HepG2 (cell line): ENCODE results near the gene ATG13. TPM values are rescaled to one million over a fixed set of nuclear protein-coding genes. Genes with fewer than 3 reads are reported as not detected.

Source experiments
- BRCA1 ChIP-seq: sonication (generic); formaldehyde crosslinking; IDR thresholded peaks from 2 replicates; pipeline ENCODE4 v1.4.0; 2020; ENCODE audit warnings: missing genetic modification reagents
- HINFP ChIP-seq: sonication (generic); formaldehyde crosslinking; IDR thresholded peaks from 2 replicates; pipeline ENCODE4 v1.4.0; 2020; ENCODE audit warnings: low read depth, mild to moderate bottlenecking, missing genetic modification reagents
- RFXAP ChIP-seq: sonication (generic); formaldehyde crosslinking; IDR thresholded peaks from 2 replicates; pipeline ENCODE4 v1.4.0; 2020; ENCODE audit warnings: missing genetic modification reagents, borderline replicate concordance
- ZBTB33 ChIP-seq: sonication (generic); formaldehyde crosslinking; IDR thresholded peaks from 2 replicates; pipeline ENCODE4 v1.4.0; 2020; ENCODE audit warnings: missing genetic modification reagents
- ZKSCAN1 ChIP-seq: fragments of 150-350 bp; IDR thresholded peaks from 2 replicates; pipeline ENCODE4 v1.6.1; 2014; ENCODE audit warnings: low read length
- ZNF33A ChIP-seq: sonication (generic); formaldehyde crosslinking; IDR thresholded peaks from 2 replicates; pipeline ENCODE4 v1.5.1; 2020; ENCODE audit warnings: missing genetic modification reagents, mild to moderate bottlenecking, moderate library complexity, borderline replicate concordance
- ZNF34 ChIP-seq: sonication (generic); formaldehyde crosslinking; IDR thresholded peaks from 2 replicates; pipeline ENCODE4 v1.4.0; 2020; ENCODE audit warnings: mild to moderate bottlenecking, missing genetic modification reagents, borderline replicate concordance
- ZNF546 ChIP-seq: sonication (generic); formaldehyde crosslinking; conservative IDR thresholded peaks from 2 replicates; pipeline ENCODE4 v1.8.1; 2023; ENCODE audit warnings: mild to moderate bottlenecking, missing genetic modification reagents
- ZNF75D ChIP-seq: sonication (generic); formaldehyde crosslinking; IDR thresholded peaks from 2 replicates; pipeline ENCODE4 v1.8.1; 2023; ENCODE audit warnings: missing genetic modification reagents, mild to moderate bottlenecking, borderline replicate concordance
- ZUFSP ChIP-seq: sonication (generic); formaldehyde crosslinking; IDR thresholded peaks from 2 replicates; pipeline ENCODE4 v1.9.0; 2021; ENCODE audit warnings: missing genetic modification reagents, mild to moderate bottlenecking, borderline replicate concordance
- polyA plus RNA-seq, 8 experiments: library from polyadenylated mRNA; depleted of rRNA in 3 of 8; stranded (reverse) in 7 of 8; unstranded in 1 of 8; fragments of >200 nt; fragmentation: Illumina TruSeq in 4 of 8; extraction: Trizol in 4 of 8; gene quantifications; 2 replicates each; pipeline versions ENCODE4 v1.2.1 to v1.2.3, GENCODE V29; 2011 to 2016; ENCODE audit warnings: low read depth in 4 of 8, missing spikeins in 1 of 8, mixed read lengths in 1 of 8; ENCODE audit not compliant: insufficient read depth in 1 of 8
- total RNA-seq, 5 experiments: library from RNA; depleted of rRNA; stranded (reverse); fragments of >200 nt; fragmentation: Illumina TruSeq; extraction: Trizol; gene quantifications; 2 replicates each; pipeline ENCODE4 v1.2.3, GENCODE V29; 2016; ENCODE audit warnings: low read depth in 1 of 5

ATG13 gene
- total and polyA plus RNA-seq, 2 of the 13 experiments (the other 11 are each of a cell fraction or from before 2014, with no cell fraction given): 55.0 to 77.3 TPM

- TF ChIP-seq ZNF75D (CRISPR knock-in tag) (no peak), ZNF34 (CRISPR knock-in tag) (no peak), HINFP (no peak), ZUFSP (no peak), BRCA1 (CRISPR knock-in tag) (no peak), RFXAP (CRISPR knock-in tag) (0 out of 2 replicates have a peak, but pooled peaks have one; percentile 36), ZBTB33 (CRISPR knock-in tag) (no peak), ZKSCAN1 (no peak), ZNF33A (CRISPR knock-in tag) (no peak), ZNF546 (CRISPR knock-in tag) (no peak)
- TF ChIP-seq, all 625 proteins: peak for 14
Observed at GRCh38 chr11:46722566-46723358, 105.4 kb downstream of the ATG13 start (continued).
